ENCODE data around the gene OTOGL. TPM values are rescaled to one million over a fixed set of nuclear protein-coding genes. Genes with fewer than 3 reads are reported as not detected.

Gene OTOGL
- polyA plus RNA-seq, 3 donors, result not detected

GRCh38 chr12:80359703-80360102 lies 260.4 kb downstream of the OTOGL start:
- TF ChIP-seq, protein P1, sequence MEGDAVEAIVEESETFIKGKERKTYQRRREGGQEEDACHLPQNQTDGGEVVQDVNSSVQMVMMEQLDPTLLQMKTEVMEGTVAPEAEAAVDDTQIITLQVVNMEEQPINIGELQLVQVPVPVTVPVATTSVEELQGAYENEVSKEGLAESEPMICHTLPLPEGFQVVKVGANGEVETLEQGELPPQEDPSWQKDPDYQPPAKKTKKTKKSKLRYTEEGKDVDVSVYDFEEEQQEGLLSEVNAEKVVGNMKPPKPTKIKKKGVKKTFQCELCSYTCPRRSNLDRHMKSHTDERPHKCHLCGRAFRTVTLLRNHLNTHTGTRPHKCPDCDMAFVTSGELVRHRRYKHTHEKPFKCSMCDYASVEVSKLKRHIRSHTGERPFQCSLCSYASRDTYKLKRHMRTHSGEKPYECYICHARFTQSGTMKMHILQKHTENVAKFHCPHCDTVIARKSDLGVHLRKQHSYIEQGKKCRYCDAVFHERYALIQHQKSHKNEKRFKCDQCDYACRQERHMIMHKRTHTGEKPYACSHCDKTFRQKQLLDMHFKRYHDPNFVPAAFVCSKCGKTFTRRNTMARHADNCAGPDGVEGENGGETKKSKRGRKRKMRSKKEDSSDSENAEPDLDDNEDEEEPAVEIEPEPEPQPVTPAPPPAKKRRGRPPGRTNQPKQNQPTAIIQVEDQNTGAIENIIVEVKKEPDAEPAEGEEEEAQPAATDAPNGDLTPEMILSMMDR (IDR thresholded peaks at IDR 0.05), result no peak
- no peaks in the 10 kb centered on the region for H3K27me3 Mint-ChIP-seq (ENCODE audit: low read depth in 3 of 3)
- H3K27ac Mint-ChIP-seq, result no peak overlapping the region

DNA sequence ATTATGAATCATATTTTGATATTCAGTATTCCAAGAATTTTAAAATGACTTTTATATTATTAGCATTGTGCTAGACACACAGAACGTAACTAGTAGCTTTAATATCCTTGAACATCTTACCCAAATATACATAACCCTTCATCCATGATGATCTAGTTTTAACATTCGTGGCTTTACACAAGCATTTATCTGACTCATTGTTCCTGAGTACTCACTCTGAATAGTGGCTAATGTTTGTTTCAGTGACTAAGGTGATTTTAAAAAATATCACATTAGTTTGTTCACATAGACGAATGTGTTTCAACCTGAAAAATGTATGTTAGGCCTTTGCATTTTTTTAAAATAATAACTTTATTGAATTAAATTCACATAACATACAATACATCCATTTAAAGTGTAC lies 264.7 kb downstream of the OTOGL start:
- Histone ChIP-seq H3K9ac (ENCODE audit: insufficient read depth, low read length, poor library complexity, severe bottlenecking) (no peak overlapping the region), H3K4me2 (replicated peaks; ENCODE audit: extremely low read depth, low read length, poor library complexity, severe bottlenecking) (no peak overlapping the region), H4K20me1 (ENCODE audit: insufficient read depth, low read length) (no peaks in the 10 kb centered on the region), H3K4me3 (replicated peaks in 1 of 3; ENCODE audit: low read depth in 2 of 3, low read length in 3 of 3) (no peak overlapping the region), H3K27ac (ENCODE audit: low read depth in 1 of 2, low read length in 2 of 2) (no peak overlapping the region), H3K27me3 (ENCODE audit: control insufficient read depth in 2 of 2, insufficient read depth in 2 of 2, low read length in 2 of 2) (no peaks in the 10 kb centered on the region), H3K79me2 (ENCODE audit: insufficient read depth, low read length) (no peaks in the 10 kb centered on the region), H3K36me3 (replicated peaks in 1 of 2; ENCODE audit: control insufficient read depth in 1 of 2, insufficient read depth in 2 of 2, low read length in 2 of 2) (no peaks in the 10 kb centered on the region), H3K9me3 (replicated peaks in 1 of 2; ENCODE audit: control insufficient read depth in 1 of 2, insufficient read depth in 1 of 2, low read length in 2 of 2) (peaks cover 0 to 3% of the 10 kb centered on the region in 2 donors), H3K4me1 (ENCODE audit: control insufficient read depth in 1 of 2, insufficient read depth in 2 of 2, low read length in 2 of 2) (no peaks in the 10 kb centered on the region), H2AFZ (ENCODE audit: insufficient read depth, low read depth, low read length, poor library complexity, severe bottlenecking) (no peak overlapping the region)
- Mint-ChIP-seq H3K27ac (no peak overlapping the region), H3K4me3 (no peak overlapping the region), H3K4me1 (no peaks in the 10 kb centered on the region), H3K9me3 (no peaks in the 10 kb centered on the region), H3K27me3 (ENCODE audit: low read depth in 3 of 3) (no peaks in the 10 kb centered on the region), H3K36me3 (no peaks in the 10 kb centered on the region)
- intact Hi-C loops (cut with micrococcal nuclease), result no loop called here
- TF ChIP-seq, protein P1 (IDR thresholded peaks at IDR 0.05), result no peak
- no CpG with 5 or more reads among the region's 3 CpGs for WGBS (ENCODE audit: insufficient coverage)
- DNase-seq, result no peak

More at GRCh38 chr12:80359703-80360102, 260.4 kb downstream of the OTOGL start:
- Histone ChIP-seq H3K9ac (ENCODE audit: insufficient read depth, low read length, poor library complexity, severe bottlenecking) (no peak overlapping the region), H3K27me3 (ENCODE audit: control insufficient read depth in 2 of 2, insufficient read depth in 2 of 2, low read length in 2 of 2) (no peaks in the 10 kb centered on the region), H3K36me3 (replicated peaks in 1 of 2; ENCODE audit: control insufficient read depth in 1 of 2, insufficient read depth in 2 of 2, low read length in 2 of 2) (no peaks in the 10 kb centered on the region), H3K79me2 (ENCODE audit: insufficient read depth, low read length) (no peaks in the 10 kb centered on the region), H2AFZ (ENCODE audit: insufficient read depth, low read depth, low read length, poor library complexity, severe bottlenecking) (no peak overlapping the region), H3K4me3 (replicated peaks in 1 of 3; ENCODE audit: low read depth in 2 of 3, low read length in 3 of 3) (no peak overlapping the region), H3K27ac (ENCODE audit: low read depth in 1 of 2, low read length in 2 of 2) (no peak overlapping the region), H4K20me1 (ENCODE audit: insufficient read depth, low read length) (no peaks in the 10 kb centered on the region), H3K9me3 (replicated peaks in 1 of 2; ENCODE audit: control insufficient read depth in 1 of 2, insufficient read depth in 1 of 2, low read length in 2 of 2) (peaks cover 0 to 3% of the 10 kb centered on the region in 2 donors), H3K4me1 (ENCODE audit: control insufficient read depth in 1 of 2, insufficient read depth in 2 of 2, low read length in 2 of 2) (no peaks in the 10 kb centered on the region), H3K4me2 (replicated peaks; ENCODE audit: extremely low read depth, low read length, poor library complexity, severe bottlenecking) (no peak overlapping the region)
- intact Hi-C loops (cut with micrococcal nuclease), result no loop called here
- peaks cover 0 to 3% (median 0%) of the 10 kb centered on the region in 7 donors for H3K9me3 Mint-ChIP-seq
- DNase-seq, result no peak
- H3K4me1 Mint-ChIP-seq, result no peaks in the 10 kb centered on the region
- H3K4me3 Mint-ChIP-seq, result no peak overlapping the region
- H3K36me3 Mint-ChIP-seq, result no peaks in the 10 kb centered on the region
